ENCODE results near the gene GAS1.

DNA sequence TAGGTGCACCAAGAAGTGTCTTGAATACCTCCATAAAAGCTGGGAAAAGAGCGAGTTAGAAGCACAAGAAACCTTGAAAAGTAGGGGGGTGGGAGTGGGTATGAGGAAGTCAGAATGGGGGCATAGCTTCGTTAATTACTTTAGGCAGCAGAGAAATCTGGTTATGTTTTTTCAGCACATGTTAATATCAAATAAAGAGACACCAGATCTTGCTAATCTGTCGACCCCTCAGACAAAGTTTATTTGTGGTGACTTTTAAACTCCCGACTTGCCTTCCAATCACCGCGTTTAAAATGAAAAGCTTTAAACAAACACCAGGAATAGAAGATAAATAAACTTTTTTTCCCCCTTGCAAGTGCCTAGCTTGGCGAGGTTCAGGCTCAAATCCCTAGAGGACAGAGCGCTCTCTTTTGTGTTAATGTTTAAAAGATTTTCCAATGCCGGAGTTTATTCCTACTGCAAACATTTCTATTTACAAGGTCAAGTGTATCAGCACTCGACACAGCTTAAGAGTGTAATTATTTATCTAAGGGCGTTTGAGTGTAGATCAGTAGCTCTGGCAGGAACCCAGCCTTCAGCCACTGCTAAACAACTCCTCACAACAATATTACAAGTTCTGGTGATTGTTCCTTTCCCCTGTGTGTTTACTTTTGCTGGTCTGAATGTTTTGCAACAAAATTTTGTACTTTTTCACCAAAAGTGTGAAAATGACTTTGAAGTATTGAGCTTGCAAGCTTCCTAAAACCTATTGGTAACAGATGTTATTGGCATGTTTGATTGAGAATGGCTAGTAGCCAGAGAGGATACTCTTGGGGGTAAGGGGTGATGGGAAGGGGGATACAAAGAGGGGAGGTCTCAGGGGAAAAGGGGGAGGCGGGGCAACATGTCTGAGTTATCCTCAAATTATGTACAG, 3.8 kb downstream of the GAS1 start:
- TF ChIP-seq POLR2A (IDR thresholded peaks at IDR 0.05) (no peak), POLR2AphosphoS5 (IDR thresholded peaks at IDR 0.05) (no peak)
- TF ChIP-seq, protein P1, sequence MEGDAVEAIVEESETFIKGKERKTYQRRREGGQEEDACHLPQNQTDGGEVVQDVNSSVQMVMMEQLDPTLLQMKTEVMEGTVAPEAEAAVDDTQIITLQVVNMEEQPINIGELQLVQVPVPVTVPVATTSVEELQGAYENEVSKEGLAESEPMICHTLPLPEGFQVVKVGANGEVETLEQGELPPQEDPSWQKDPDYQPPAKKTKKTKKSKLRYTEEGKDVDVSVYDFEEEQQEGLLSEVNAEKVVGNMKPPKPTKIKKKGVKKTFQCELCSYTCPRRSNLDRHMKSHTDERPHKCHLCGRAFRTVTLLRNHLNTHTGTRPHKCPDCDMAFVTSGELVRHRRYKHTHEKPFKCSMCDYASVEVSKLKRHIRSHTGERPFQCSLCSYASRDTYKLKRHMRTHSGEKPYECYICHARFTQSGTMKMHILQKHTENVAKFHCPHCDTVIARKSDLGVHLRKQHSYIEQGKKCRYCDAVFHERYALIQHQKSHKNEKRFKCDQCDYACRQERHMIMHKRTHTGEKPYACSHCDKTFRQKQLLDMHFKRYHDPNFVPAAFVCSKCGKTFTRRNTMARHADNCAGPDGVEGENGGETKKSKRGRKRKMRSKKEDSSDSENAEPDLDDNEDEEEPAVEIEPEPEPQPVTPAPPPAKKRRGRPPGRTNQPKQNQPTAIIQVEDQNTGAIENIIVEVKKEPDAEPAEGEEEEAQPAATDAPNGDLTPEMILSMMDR (IDR thresholded peaks at IDR 0.05), result no peak

Data from suprapubic skin (tissue), 4 donors.